AG08395 (cell line): Measurements from ENCODE around the gene PLSCR5.

Experiments
- DNase-seq: peaks from one replicate; pipeline ENCODE4 v3.0.0; 2012; ENCODE audit warnings: mixed read lengths, low spot score

Gene PLSCR5

GRCh38 chr3:146585156-146585555, 20.0 kb downstream of the PLSCR5 start:
- DNase-seq: no peak

GRCh38 chr3:146581951-146582467, 23.1 kb downstream of the PLSCR5 start:
- DNase-seq: no peak

GRCh38 chr3:146581080-146581601, 24.0 kb downstream of the PLSCR5 start:
- DNase-seq: no peak

- DNase-seq: peak; percentile 10
These were observed 27.5 kb downstream of the PLSCR5 start for GRCh38 chr3:146577662-146578061.

- DNase-seq: no peak
These were observed 29.5 kb downstream of the PLSCR5 start for GRCh38 chr3:146575636-146576035.

GRCh38 chr3:146574173-146574572, 31.0 kb downstream of the PLSCR5 start:
- DNase-seq: no peak

- no peak for DNase-seq
These were observed 35.8 kb downstream of the PLSCR5 start for GRCh38 chr3:146569314-146569713.

GRCh38 chr3:146566138-146566537, 39.0 kb downstream of the PLSCR5 start:
- DNase-seq: no peak

- no peak for DNase-seq
These were observed 43.3 kb downstream of the PLSCR5 start for GRCh38 chr3:146561879-146562278.

- DNase-seq: no peak
These were observed 43.7 kb downstream of the PLSCR5 start for GRCh38 chr3:146561463-146561862.

- DNase-seq: no peak
These were observed 44.5 kb downstream of the PLSCR5 start for GRCh38 chr3:146560678-146561077.

- no peak for DNase-seq
These were observed 45.8 kb downstream of the PLSCR5 start for GRCh38 chr3:146559388-146559787.

GRCh38 chr3:146558781-146559180, 46.4 kb downstream of the PLSCR5 start:
- DNase-seq: no peak

GRCh38 chr3:146557745-146558144, 47.4 kb downstream of the PLSCR5 start:
- DNase-seq: no peak

- DNase-seq: no peak
These were observed 49.8 kb downstream of the PLSCR5 start for GRCh38 chr3:146555311-146555710.

- no peak for DNase-seq
These were observed 50.9 kb downstream of the PLSCR5 start for GRCh38 chr3:146554151-146554760.

- peak; percentile 79 for DNase-seq
These were observed 54.2 kb downstream of the PLSCR5 start for GRCh38 chr3:146550743-146551510.

GRCh38 chr3:146550070-146550615, 55.0 kb downstream of the PLSCR5 start:
- no peak for DNase-seq

GRCh38 chr3:146547235-146547835, 57.8 kb downstream of the PLSCR5 start:
- no peak for DNase-seq

GRCh38 chr3:146546366-146546965, 58.7 kb downstream of the PLSCR5 start:
- no peak for DNase-seq

GRCh38 chr3:146544929-146545528, 60.1 kb downstream of the PLSCR5 start:
- no peak for DNase-seq
